MM.1S (cell line): ENCODE data around the gene MVB12B.

Experiments used
- DNase-seq: peaks from one replicate; pipeline ENCODE4 v3.0.0-alpha.2; 2015
- H2AFZ ChIP-seq: fragments of 300-600 bp; sonication (generic); 2 replicates; pipeline ENCODE4 v1.6.0; 2016; ENCODE audit warnings: antibody characterized with exemption, low read length
- H3F3A ChIP-seq: fragments of 300-600 bp; sonication (generic); 2 replicates; pipeline ENCODE4 v1.6.1; 2016; ENCODE audit warnings: mild to moderate bottlenecking, antibody characterized with exemption, low read length, moderate library complexity, mixed read lengths; ENCODE audit not compliant: insufficient read depth
- H3K27ac ChIP-seq: fragments of 300-600 bp; sonication (generic); 2 replicates; pipeline ENCODE4 v1.5.1; 2016; ENCODE audit warnings: mild to moderate bottlenecking, low read length
- H3K27me3 ChIP-seq: fragments of 300-600 bp; sonication (generic); replicated peaks from 2 replicates; pipeline ENCODE4 v1.6.0; 2016; ENCODE audit warnings: low read length; ENCODE audit not compliant: insufficient read depth
- H3K36me3 ChIP-seq: fragments of 300-600 bp; sonication (generic); replicated peaks from 2 replicates; pipeline ENCODE4 v1.6.1; 2016; ENCODE audit warnings: mild to moderate bottlenecking, low read length, mixed read lengths; ENCODE audit not compliant: insufficient read depth
- H3K4me1 ChIP-seq: fragments of 300-600 bp; sonication (generic); 2 replicates; pipeline ENCODE4 v1.6.1; 2016; ENCODE audit warnings: low read length, mixed read lengths
- H3K4me2 ChIP-seq: fragments of 300-600 bp; sonication (generic); 2 replicates; pipeline ENCODE4 v1.6.0; 2016; ENCODE audit warnings: low read depth, low read length
- H3K4me3 ChIP-seq: fragments of 300-600 bp; sonication (generic); 2 replicates; pipeline ENCODE4 v1.5.1; 2016; ENCODE audit warnings: low read length, mixed read lengths
- H3K79me2 ChIP-seq: fragments of 300-600 bp; sonication (generic); 2 replicates; pipeline ENCODE4 v1.6.1; 2016; ENCODE audit warnings: mixed run types, low read length, mixed read lengths
- H3K9ac ChIP-seq: fragments of 300-600 bp; sonication (generic); 2 replicates; pipeline ENCODE4 v1.6.1; 2016; ENCODE audit warnings: low read length, mixed read lengths
- H3K9me2 ChIP-seq: fragments of 300-600 bp; sonication (generic); replicated peaks from 2 replicates; pipeline ENCODE4 v1.6.1; 2016; ENCODE audit warnings: mild to moderate bottlenecking, low read length, mixed read lengths; ENCODE audit not compliant: insufficient read depth
- H3K9me3 ChIP-seq: fragments of 300-600 bp; sonication (generic); replicated peaks from 2 replicates; pipeline ENCODE4 v1.6.1; 2016; ENCODE audit warnings: mild to moderate bottlenecking, low read length, mixed read lengths; ENCODE audit not compliant: insufficient read depth
- H4K20me1 ChIP-seq: fragments of 300-600 bp; sonication (generic); 2 replicates; pipeline ENCODE4 v1.6.1; 2016; ENCODE audit warnings: mild to moderate bottlenecking, low read length, moderate library complexity, mixed read lengths; ENCODE audit not compliant: insufficient read depth
- CTCF ChIP-seq: fragments of 300-600 bp; sonication (generic); IDR thresholded peaks from 2 replicates; pipeline ENCODE4 v1.5.1; 2016; ENCODE audit warnings: antibody characterized with exemption, low read length, mixed read lengths
- EZH2 ChIP-seq: fragments of 300-600 bp; sonication (generic); optimal IDR thresholded peaks from 2 replicates; pipeline ENCODE3; 2017; ENCODE audit warnings: low read depth, mild to moderate bottlenecking, antibody characterized with exemption, low read length, mixed read lengths
- EZH2phosphoT487 ChIP-seq: fragments of 300-600 bp; sonication (generic); IDR thresholded peaks from 2 replicates; pipeline ENCODE4 v1.6.1; 2018; ENCODE audit warnings: antibody characterized with exemption, low read length

Gene MVB12B

GRCh38 chr9:126534431-126535186, 208.0 kb downstream of the MVB12B start:
- no peak for DNase-seq
- H3K4me3 ChIP-seq, result no peak overlapping the region
- no peak overlapping the region for H3K4me2 ChIP-seq
- H3K4me1 ChIP-seq, result no peaks in the 10 kb centered on the region
- TF ChIP-seq EZH2phosphoT487 (no peak), EZH2 (no peak), CTCF (no peak)
- no peak overlapping the region for H2AFZ ChIP-seq
- no peaks in the 10 kb centered on the region for H3K9me2 ChIP-seq
- no peaks in the 10 kb centered on the region for H3K36me3 ChIP-seq
- H3K9me3 ChIP-seq, result no peaks in the 10 kb centered on the region
- no peaks in the 10 kb centered on the region for H3K79me2 ChIP-seq
- no peaks in the 10 kb centered on the region for H4K20me1 ChIP-seq
- H3F3A ChIP-seq, result no peaks in the 10 kb centered on the region
- no peak overlapping the region for H3K9ac ChIP-seq
- H3K27ac ChIP-seq, result no peak overlapping the region
- H3K27me3 ChIP-seq, result peaks cover 77% of the 10 kb centered on the region

GRCh38 chr9:126536131-126536530, 209.5 kb downstream of the MVB12B start:
- Histone ChIP-seq H2AFZ (no peak overlapping the region), H3K4me2 (no peak overlapping the region), H4K20me1 (no peaks in the 10 kb centered on the region), H3K4me3 (no peak overlapping the region), H3K79me2 (no peaks in the 10 kb centered on the region), H3K27me3 (peaks cover 63% of the 10 kb centered on the region), H3K9me3 (no peaks in the 10 kb centered on the region), H3F3A (no peaks in the 10 kb centered on the region), H3K9me2 (no peaks in the 10 kb centered on the region), H3K27ac (no peak overlapping the region), H3K36me3 (no peaks in the 10 kb centered on the region), H3K4me1 (no peaks in the 10 kb centered on the region), H3K9ac (no peak overlapping the region)
- no peak for TF ChIP-seq CTCF
- TF ChIP-seq EZH2, result no peak
- no peak for TF ChIP-seq EZH2phosphoT487
- no peak for DNase-seq

GRCh38 chr9:126536841-126537465, 210.3 kb downstream of the MVB12B start:
- no peak overlapping the region for H3K27ac ChIP-seq
- H3K4me3 ChIP-seq, result no peak overlapping the region
- no peaks in the 10 kb centered on the region for H3K9me3 ChIP-seq
- H3K27me3 ChIP-seq, result peaks cover 55% of the 10 kb centered on the region
- no peaks in the 10 kb centered on the region for H3K36me3 ChIP-seq
- H3K9me2 ChIP-seq, result no peaks in the 10 kb centered on the region
- H3K9ac ChIP-seq, result no peak overlapping the region
- H4K20me1 ChIP-seq, result no peaks in the 10 kb centered on the region
- TF ChIP-seq EZH2, result no peak
- TF ChIP-seq CTCF, result no peak
- no peak for TF ChIP-seq EZH2phosphoT487
- H3K4me1 ChIP-seq, result no peaks in the 10 kb centered on the region
- no peaks in the 10 kb centered on the region for H3F3A ChIP-seq
- DNase-seq, result no peak
- H3K4me2 ChIP-seq, result no peak overlapping the region
- no peak overlapping the region for H2AFZ ChIP-seq
- no peaks in the 10 kb centered on the region for H3K79me2 ChIP-seq
